Panc1 (cell line): ENCODE data around the gene GALNT1. TPM values are rescaled to one million over a fixed set of nuclear protein-coding genes. Genes with fewer than 3 reads are reported as not detected.

Experiments
- ATAC-seq: fragments of 200-7000 bp; cut with Tn5 transposase; 2 replicates; pipeline ENCODE4 v1.9.1; 2020; ENCODE audit warnings: mild to moderate bottlenecking, moderate library complexity
- BruUV-seq: library from RNA; stranded (reverse); fragments of 400-500 nt; replicated peaks from 2 replicates; lab custom pipeline; 2021; lab: Mats Ljungman, UMichigan
- CTCF ChIA-PET: fragments of 300-600 bp; sonication (Branson Sonifier 250); formaldehyde crosslinking; loops from one replicate; lab custom pipeline; 2022; ENCODE audit warnings: antibody characterized with exemption; lab: Charles Lee
- POLR2A ChIA-PET: fragments of 300-600 bp; sonication (Branson Sonifier 250); formaldehyde crosslinking; loops from one replicate; lab custom pipeline; 2022; ENCODE audit warnings: antibody characterized with exemption; lab: Charles Lee
- DNase-seq: peaks from one replicate; pipeline ENCODE4 v3.0.0-alpha.2; 2010; ENCODE audit warnings: low read depth, low spot score
- H3K27ac ChIP-seq: 2 replicates; pipeline ENCODE4 v1.5.1; 2011; ENCODE audit warnings: mild to moderate bottlenecking, low read length, inconsistent platforms
- H3K27me3 ChIP-seq: fragments of 200-500 bp; sonication (Bioruptor generic); 2 replicates; pipeline ENCODE4 v1.6.0; 2014; ENCODE audit warnings: low read length, inconsistent platforms; ENCODE audit not compliant: control insufficient read depth, insufficient read depth
- H3K36me3 ChIP-seq: fragments of 200-500 bp; sonication (Bioruptor generic); 2 replicates; pipeline ENCODE4 v1.5.1; 2014; ENCODE audit warnings: inconsistent platforms, mild to moderate bottlenecking, low read length, moderate library complexity; ENCODE audit not compliant: control insufficient read depth, insufficient read depth
- H3K4me1 ChIP-seq: 2 replicates; pipeline ENCODE4 v1.5.1; 2011; ENCODE audit warnings: inconsistent platforms, mild to moderate bottlenecking, low read length, moderate library complexity; ENCODE audit not compliant: control insufficient read depth, insufficient read depth
- H3K4me3 ChIP-seq, 2 experiments: 2 replicates each; pipeline ENCODE4 v1.5.1; 2011 to 2012; ENCODE audit warnings: low read depth in 2 of 2, low read length in 2 of 2, mild to moderate bottlenecking in 2 of 2, inconsistent platforms in 1 of 2, moderate library complexity in 1 of 2
- H3K9me3 ChIP-seq: fragments of 200-500 bp; sonication (Bioruptor generic); 2 replicates; pipeline ENCODE4 v1.5.1; 2014; ENCODE audit warnings: low read depth, mild to moderate bottlenecking, inconsistent platforms, low read length, moderate library complexity; ENCODE audit not compliant: control insufficient read depth, insufficient read depth
- CTCF ChIP-seq: fragments of 450-650 bp; IDR thresholded peaks from 2 replicates; pipeline ENCODE4 v1.5.1; 2017; ENCODE audit warnings: mild to moderate bottlenecking
- POLR2AphosphoS5 ChIP-seq: IDR thresholded peaks from 2 replicates; pipeline ENCODE4 v1.6.1; 2012; ENCODE audit warnings: mild to moderate bottlenecking, low read depth, low read length, moderate library complexity
- REST ChIP-seq, 2 experiments: IDR thresholded peaks; 2 replicates each; pipeline ENCODE4 v1.6.1; 2011 to 2012; ENCODE audit warnings: low read depth in 2 of 2, control low read depth in 1 of 2, low read length in 1 of 2, mild to moderate bottlenecking in 1 of 2, moderate library complexity in 1 of 2; ENCODE audit not compliant: insufficient read depth in 1 of 2
- SIN3A ChIP-seq: IDR thresholded peaks from 2 replicates; pipeline ENCODE4 v1.6.1; 2012; ENCODE audit warnings: low read depth, mild to moderate bottlenecking, low read length, moderate library complexity, borderline replicate concordance; ENCODE audit not compliant: insufficient read depth
- TCF7L2 ChIP-seq: IDR thresholded peaks from 2 replicates; pipeline ENCODE4 v1.6.1; 2011; ENCODE audit warnings: mild to moderate bottlenecking, low read depth, low read length, inconsistent platforms
- in situ Hi-C: cut with HindIII; loops from 2 replicates; pipeline ENCODE4 v1.10.0; 2016; ENCODE audit warnings: low sequenced_read_pairs, low pct_unique_long_range_greater_than_20kb
- intact Hi-C: fragments of 100-400 bp; cut with micrococcal nuclease; formaldehyde crosslinking; loops from one replicate; pipeline ENCODE4 v1.10.0; 2022; ENCODE audit not compliant: unreplicated experiment
- total RNA-seq: library from RNA; stranded (reverse); gene quantifications from one replicate; pipeline ENCODE4 v1.2.1, GENCODE V29; 2021; ENCODE audit not compliant: unreplicated experiment

Gene GALNT1
- total RNA-seq, 1 experiment from 2014 or later, result 147 TPM

GRCh38 chr18:35623255-35623654 is 41.7 kb downstream of the GALNT1 start:
- Histone ChIP-seq H3K4me1 (peaks cover 17% of the 10 kb centered on the region), H3K36me3 (no peaks in the 10 kb centered on the region), H3K4me3 (no peak overlapping the region), H3K27ac (no peak overlapping the region), H3K9me3 (peaks cover 37% of the 10 kb centered on the region; the same call in 1 of the 2 replicates), H3K27me3 (no peaks in the 10 kb centered on the region)
- in situ Hi-C loops, result no loop called here
- no peak for TF ChIP-seq SIN3A
- TF ChIP-seq TCF7L2, result no peak
- no peak for TF ChIP-seq REST (IDR thresholded peaks at IDR 0.05; ENCODE audit: insufficient read depth in 1 of 2, low read depth in 2 of 2, low read length in 1 of 2)
- TF ChIP-seq POLR2AphosphoS5, result no peak
- no peak for TF ChIP-seq CTCF
- no TSS peak for BruUV-seq
- DNase-seq (no peak), ATAC-seq (no peak)
- POLR2A ChIA-PET, result no interaction called here
- CTCF ChIA-PET, result no interaction called here
- intact Hi-C loops, result no loop called here

GRCh38 chr18:35624146-35624545 is 42.6 kb downstream of the GALNT1 start:
- ChIA-PET POLR2A (no interaction called here), CTCF (no interaction called here)
- H3K27me3 ChIP-seq, result no peaks in the 10 kb centered on the region
- H3K36me3 ChIP-seq, result no peaks in the 10 kb centered on the region
- peaks cover 13% of the 10 kb centered on the region for H3K4me1 ChIP-seq
- intact Hi-C loops, result no loop called here
- H3K9me3 ChIP-seq, result peaks cover 37% of the 10 kb centered on the region; the same call in 1 of the 2 replicates
- ATAC-seq (no peak), DNase-seq (no peak)
- no peak overlapping the region for H3K27ac ChIP-seq
- TF ChIP-seq CTCF (no peak), TCF7L2 (no peak), SIN3A (no peak), REST (IDR thresholded peaks at IDR 0.05; ENCODE audit: insufficient read depth in 1 of 2, low read depth in 2 of 2, low read length in 1 of 2) (no peak), POLR2AphosphoS5 (no peak)
- BruUV-seq, result no TSS peak
- in situ Hi-C loops, result no loop called here
- no peak overlapping the region for H3K4me3 ChIP-seq
